GM18517 (cell line): ENCODE data around the gene RBM19.
"Not testable (repeated sequence)": the region's sequence is repeated elsewhere in the genome, so short reads cannot be mapped to it uniquely, and the experiment has no call there.

ENCODE experiments used
- ATAC-seq: cut with Tn5 transposase; IDR thresholded peaks from one replicate; pipeline ENCODE4 v1.9.1; 2021; ENCODE audit warnings: mild to moderate bottlenecking, moderate library complexity; ENCODE audit not compliant: unreplicated experiment

Gene RBM19

GRCh38 chr12:113906411-113907200, 59.5 kb downstream of the RBM19 start:
- no peak for ATAC-seq

GRCh38 chr12:113905829-113906228, 60.3 kb downstream of the RBM19 start:
- no peak for ATAC-seq

- ATAC-seq, result no peak
Measured at GRCh38 chr12:113903381-113903863, 62.7 kb downstream of the RBM19 start.

GRCh38 chr12:113901319-113901718, 64.8 kb downstream of the RBM19 start:
- ATAC-seq, result not testable (repeated sequence)

GRCh38 chr12:113900716-113901115, 65.4 kb downstream of the RBM19 start:
- no peak for ATAC-seq

GRCh38 chr12:113899561-113900471, 66.3 kb downstream of the RBM19 start:
- no peak for ATAC-seq

- no peak for ATAC-seq
Measured at GRCh38 chr12:113899042-113899560, 67.0 kb downstream of the RBM19 start.

GRCh38 chr12:113898466-113898865, 67.7 kb downstream of the RBM19 start:
- ATAC-seq, result no peak

- ATAC-seq, result no peak
Measured at GRCh38 chr12:113897406-113897805, 68.7 kb downstream of the RBM19 start.

- no peak for ATAC-seq
Measured at GRCh38 chr12:113896841-113897240, 69.3 kb downstream of the RBM19 start.

- ATAC-seq, result no peak
Measured at GRCh38 chr12:113896194-113896593, 69.9 kb downstream of the RBM19 start.

GRCh38 chr12:113895176-113895575, 70.9 kb downstream of the RBM19 start:
- no peak for ATAC-seq

- no peak for ATAC-seq
Measured at GRCh38 chr12:113894697-113895096, 71.4 kb downstream of the RBM19 start.

GRCh38 chr12:113893221-113893620, 72.9 kb downstream of the RBM19 start:
- no peak for ATAC-seq

- ATAC-seq, result no peak
Measured at GRCh38 chr12:113892556-113892955, 73.6 kb downstream of the RBM19 start.

- no peak for ATAC-seq
Measured at GRCh38 chr12:113891739-113892520, 74.2 kb downstream of the RBM19 start.

GRCh38 chr12:113891167-113891692, 74.9 kb downstream of the RBM19 start:
- no peak for ATAC-seq

- no peak for ATAC-seq
Measured at GRCh38 chr12:113889891-113890581, 76.1 kb downstream of the RBM19 start.

GRCh38 chr12:113889076-113889475, 77.0 kb downstream of the RBM19 start:
- ATAC-seq, result no peak

GRCh38 chr12:113888435-113888834, 77.7 kb downstream of the RBM19 start:
- no peak for ATAC-seq
